GM18498 (cell line): ENCODE data around the gene FBXO42.

Source experiments
- ATAC-seq: cut with Tn5 transposase; IDR thresholded peaks from one replicate; pipeline ENCODE4 v1.9.1; 2021; ENCODE audit warnings: mild to moderate bottlenecking, moderate library complexity; ENCODE audit not compliant: unreplicated experiment

FBXO42 gene

GRCh38 chr1:16206547-16207317, 145.5 kb downstream of the FBXO42 start:
- peak; percentile 69 for ATAC-seq

DNA sequence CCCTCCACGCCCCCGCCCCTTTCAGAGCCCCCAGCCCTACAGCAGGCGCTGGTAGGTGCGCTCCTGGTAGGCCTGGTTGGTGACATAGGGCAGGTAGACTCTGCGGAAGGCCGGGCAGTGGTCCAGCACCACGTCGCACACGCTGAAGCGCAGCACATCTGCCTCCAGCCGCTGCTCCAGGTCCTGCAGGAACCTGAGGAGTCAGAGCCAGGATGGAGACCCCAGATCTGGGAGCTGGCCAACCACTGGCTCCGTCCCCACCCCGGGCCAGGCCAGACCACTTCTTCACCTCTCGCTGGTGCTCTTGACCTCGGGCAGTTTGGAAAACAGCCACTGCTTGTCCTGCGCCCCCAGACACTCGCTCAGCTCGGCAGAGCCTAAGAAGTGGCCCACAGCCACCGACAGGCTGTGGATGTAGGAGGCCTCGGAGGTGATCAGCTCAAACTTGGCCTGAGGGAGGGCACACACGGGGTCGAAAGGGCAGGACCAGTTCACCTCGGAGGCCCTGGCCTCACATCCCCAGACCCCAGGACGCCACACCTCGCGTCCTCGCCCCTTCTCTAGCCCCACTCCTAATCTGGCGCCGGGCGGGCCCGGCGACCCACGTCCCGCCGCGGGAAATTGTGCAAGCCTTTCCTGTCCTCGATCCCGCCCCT, 146.3 kb downstream of the FBXO42 start:
- peak; percentile 14 for ATAC-seq

DNA sequence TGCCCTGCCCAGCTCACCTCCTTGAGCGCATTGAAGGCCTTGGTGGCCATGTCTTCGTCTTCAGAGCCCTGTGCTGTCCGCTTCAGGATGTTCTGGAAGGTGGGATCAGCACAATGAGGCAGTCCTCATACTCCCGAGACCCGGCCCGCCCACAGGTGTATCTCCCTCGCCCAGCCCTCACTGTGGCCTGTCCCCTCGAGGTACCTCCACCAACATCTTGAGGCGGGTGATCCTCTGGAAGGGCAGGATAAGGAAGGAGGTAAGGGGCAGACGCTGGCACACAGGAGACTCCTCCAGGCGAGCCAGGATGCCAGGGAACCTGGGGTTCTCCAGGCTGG, 147.0 kb downstream of the FBXO42 start:
- ATAC-seq, result no peak

GRCh38 chr1:16204634-16205333, 147.5 kb downstream of the FBXO42 start:
- ATAC-seq, result no peak

GRCh38 chr1:16204216-16204615, 148.1 kb downstream of the FBXO42 start:
- no peak for ATAC-seq

GRCh38 chr1:16203550-16203949, 148.7 kb downstream of the FBXO42 start:
- no peak for ATAC-seq

- no peak for ATAC-seq
Observed at GRCh38 chr1:16202281-16203210, 149.7 kb downstream of the FBXO42 start.

DNA sequence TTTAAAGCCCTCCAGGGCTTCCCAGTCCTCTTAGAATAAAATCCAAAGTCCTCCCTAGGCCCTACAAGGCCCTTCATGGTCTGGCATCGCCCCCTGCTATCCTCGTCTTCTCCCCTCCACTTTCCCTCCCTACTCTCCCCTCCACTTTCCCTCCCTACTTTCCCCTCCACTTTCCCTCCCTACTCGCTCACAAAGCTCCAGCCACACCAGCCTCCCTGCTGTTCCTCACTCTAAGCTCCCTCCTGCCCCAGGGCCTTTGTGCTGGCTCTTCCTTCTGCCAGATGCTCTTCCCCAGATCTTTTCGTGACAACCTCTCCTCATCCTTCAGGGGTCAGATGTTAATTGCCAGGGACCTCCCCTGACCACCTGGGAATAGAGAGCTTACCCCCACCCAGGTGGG, 152.6 kb downstream of the FBXO42 start:
- ATAC-seq, result no peak

DNA sequence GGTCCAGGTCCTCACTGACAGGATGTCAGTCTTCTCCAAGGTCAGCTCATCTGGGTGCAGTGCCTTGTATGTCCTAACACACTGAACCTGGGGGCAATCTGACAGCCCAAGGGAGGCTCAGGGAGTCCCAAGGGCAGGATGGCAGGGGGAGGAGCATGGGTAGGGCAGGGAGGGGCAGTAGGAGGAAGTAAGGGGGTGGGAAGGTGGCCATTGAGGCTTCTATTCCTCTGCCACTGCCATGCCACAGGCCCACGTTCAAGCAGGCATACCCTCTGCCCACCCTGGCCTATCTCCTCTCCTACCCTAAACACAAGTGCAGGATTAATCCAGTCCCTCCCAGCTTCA, 153.2 kb downstream of the FBXO42 start:
- ATAC-seq, result no peak

DNA sequence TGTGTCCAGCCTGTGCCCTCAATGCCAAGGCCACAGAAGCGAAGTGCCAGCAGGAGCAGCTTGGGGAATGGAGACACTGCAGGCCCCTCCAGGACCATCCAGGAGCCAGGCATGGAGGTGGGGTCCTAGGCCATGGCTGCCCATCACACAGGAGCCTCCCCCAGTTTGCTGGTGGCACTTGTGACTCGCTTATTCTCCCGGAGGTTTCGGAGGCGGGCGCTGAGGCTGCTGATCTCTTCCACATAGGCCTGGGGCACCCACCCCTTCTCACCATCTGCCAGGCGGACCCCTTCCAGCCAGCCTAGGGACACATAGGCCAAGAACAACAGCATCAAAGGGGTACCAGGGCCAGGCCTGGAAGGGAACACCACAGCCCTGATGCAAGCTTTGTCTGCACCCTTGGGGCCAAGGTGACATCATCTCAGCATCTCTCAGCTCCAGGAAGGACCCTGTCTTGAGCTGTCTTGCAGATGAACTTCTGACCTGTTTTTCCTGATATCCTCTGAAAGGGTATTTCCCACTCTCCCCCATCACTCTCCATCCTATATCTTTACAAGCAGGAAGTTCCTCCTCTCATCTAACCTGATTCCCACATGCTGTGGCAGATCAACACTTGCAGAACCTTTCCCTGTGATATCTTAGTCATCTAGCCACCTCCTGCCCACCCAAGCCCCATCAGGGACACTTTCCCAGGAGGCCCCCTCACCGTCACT, 153.7 kb downstream of the FBXO42 start:
- no peak for ATAC-seq

- ATAC-seq, result no peak
Observed at GRCh38 chr1:16196874-16197273, 155.4 kb downstream of the FBXO42 start.
